Measurements from ENCODE around the gene CCDC88B.

CCDC88B gene

DNA sequence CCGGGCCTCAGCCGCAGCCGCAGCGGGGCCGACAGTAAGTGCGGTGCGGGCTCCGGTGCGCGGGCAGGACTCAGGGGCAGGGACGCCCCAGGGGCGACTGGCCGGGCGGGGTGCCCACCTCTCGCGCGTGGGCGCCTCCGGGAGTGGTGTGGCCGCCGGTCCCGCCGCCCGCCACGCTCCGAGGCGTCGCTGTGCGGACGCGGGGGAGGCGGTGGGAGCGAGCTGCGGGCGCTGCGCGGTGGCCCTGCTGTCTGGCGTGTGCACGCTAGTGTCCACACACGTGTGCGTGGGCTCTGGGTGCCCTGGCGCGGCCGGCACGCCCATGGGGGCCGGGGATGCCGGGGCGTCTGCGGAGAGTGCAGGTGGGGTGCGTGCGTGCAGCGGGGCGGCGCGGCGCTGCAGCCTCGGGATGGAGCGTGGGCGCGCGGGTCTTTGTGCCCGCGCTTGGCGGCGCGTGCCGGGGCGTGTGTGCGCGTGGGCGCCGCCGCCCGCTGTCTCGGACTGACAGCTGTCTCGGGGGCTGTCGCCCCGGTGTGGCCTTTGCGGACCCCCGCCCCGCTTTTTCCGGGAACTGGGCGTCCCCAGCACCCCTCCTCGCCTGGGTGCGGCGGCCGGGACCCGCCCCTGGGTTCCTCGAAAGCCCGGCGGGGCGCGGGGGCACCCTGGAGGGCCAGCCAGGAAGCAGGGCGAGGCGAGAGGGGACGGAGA lies 48.1 kb upstream of the CCDC88B start:
- no peaks in the 10 kb centered on the region for H3K4me1 ChIP-seq (ENCODE audit: low read length)
- H3K9ac ChIP-seq (ENCODE audit: low read length): no peak overlapping the region
- peaks cover 16% of the 10 kb centered on the region; the same call in 1 of the 2 replicates for H3K27me3 ChIP-seq (ENCODE audit: low read depth, low read length)
- no peak overlapping the region for H3K27ac ChIP-seq (ENCODE audit: low read length)
- no peaks in the 10 kb centered on the region for H4K20me1 ChIP-seq (ENCODE audit: insufficient read depth, low read length)
- H3K4me2 ChIP-seq (ENCODE audit: low read length): no peak overlapping the region
- H3K36me3 ChIP-seq (replicated peaks; ENCODE audit: low read depth, low read length): no peaks in the 10 kb centered on the region
- TF ChIP-seq, protein P1, sequence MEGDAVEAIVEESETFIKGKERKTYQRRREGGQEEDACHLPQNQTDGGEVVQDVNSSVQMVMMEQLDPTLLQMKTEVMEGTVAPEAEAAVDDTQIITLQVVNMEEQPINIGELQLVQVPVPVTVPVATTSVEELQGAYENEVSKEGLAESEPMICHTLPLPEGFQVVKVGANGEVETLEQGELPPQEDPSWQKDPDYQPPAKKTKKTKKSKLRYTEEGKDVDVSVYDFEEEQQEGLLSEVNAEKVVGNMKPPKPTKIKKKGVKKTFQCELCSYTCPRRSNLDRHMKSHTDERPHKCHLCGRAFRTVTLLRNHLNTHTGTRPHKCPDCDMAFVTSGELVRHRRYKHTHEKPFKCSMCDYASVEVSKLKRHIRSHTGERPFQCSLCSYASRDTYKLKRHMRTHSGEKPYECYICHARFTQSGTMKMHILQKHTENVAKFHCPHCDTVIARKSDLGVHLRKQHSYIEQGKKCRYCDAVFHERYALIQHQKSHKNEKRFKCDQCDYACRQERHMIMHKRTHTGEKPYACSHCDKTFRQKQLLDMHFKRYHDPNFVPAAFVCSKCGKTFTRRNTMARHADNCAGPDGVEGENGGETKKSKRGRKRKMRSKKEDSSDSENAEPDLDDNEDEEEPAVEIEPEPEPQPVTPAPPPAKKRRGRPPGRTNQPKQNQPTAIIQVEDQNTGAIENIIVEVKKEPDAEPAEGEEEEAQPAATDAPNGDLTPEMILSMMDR (IDR thresholded peaks at IDR 0.05; ENCODE audit: low read depth, low read length): no peak
- no peak for TF ChIP-seq EZH2phosphoT487 (IDR thresholded peaks at IDR 0.05; ENCODE audit: low read depth)
- H2AFZ ChIP-seq (ENCODE audit: low read depth, low read length): no peak overlapping the region
- no peaks in the 10 kb centered on the region for H3K79me2 ChIP-seq (ENCODE audit: low read length)
- H3K9me3 ChIP-seq (ENCODE audit: insufficient read depth, low read length): no peaks in the 10 kb centered on the region
- H3K4me3 ChIP-seq (ENCODE audit: low read length): no peak overlapping the region

DNA sequence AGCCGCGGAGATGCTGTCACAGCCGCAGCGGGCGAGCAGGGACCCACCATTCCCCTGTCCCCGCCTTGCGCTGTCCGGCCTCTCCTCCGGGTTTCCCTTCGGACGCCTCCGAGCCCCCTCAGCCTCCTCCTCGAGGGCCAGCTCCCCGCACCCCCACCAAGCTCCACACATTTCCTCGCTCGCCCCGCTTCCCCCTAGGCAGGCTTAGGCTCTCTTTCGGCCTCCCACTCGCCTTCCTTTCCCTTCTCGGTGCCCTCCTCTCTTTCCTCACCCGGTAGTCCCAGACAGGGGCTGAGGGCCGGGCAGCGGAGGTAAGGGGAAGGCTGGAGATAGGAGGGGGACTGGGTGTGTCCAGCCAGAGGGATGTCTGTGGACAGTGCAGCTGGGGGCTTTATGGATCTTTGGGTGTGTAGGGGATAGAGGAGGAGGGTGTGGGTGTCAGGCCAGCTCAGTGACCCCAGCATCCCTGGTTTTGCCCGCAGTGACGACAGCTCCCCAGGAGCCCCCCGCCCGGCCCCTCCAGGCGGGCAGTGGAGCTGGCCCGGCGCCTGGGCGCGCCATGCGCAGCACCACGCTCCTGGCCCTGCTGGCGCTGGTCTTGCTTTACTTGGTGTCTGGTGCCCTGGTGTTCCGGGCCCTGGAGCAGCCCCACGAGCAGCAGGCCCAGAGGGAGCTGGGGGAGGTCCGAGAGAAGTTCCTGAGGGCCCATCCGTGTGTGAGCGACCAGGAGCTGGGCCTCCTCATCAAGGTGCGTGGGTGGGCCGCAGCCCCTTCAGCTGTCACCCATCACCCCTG lies 47.3 kb upstream of the CCDC88B start:
- Histone ChIP-seq H3K9ac (ENCODE audit: low read length) (no peak overlapping the region), H3K36me3 (replicated peaks; ENCODE audit: low read depth, low read length) (no peaks in the 10 kb centered on the region), H4K20me1 (ENCODE audit: insufficient read depth, low read length) (no peaks in the 10 kb centered on the region), H3K79me2 (ENCODE audit: low read length) (no peaks in the 10 kb centered on the region), H3K27ac (ENCODE audit: low read length) (no peak overlapping the region), H3K4me2 (ENCODE audit: low read length) (no peak overlapping the region), H3K27me3 (ENCODE audit: low read depth, low read length) (peaks cover 16% of the 10 kb centered on the region; the same call in 1 of the 2 replicates), H3K4me3 (ENCODE audit: low read length) (no peak overlapping the region), H3K9me3 (ENCODE audit: insufficient read depth, low read length) (no peaks in the 10 kb centered on the region), H3K4me1 (ENCODE audit: low read length) (no peaks in the 10 kb centered on the region), H2AFZ (ENCODE audit: low read depth, low read length) (no peak overlapping the region)
- TF ChIP-seq, protein P1 (IDR thresholded peaks at IDR 0.05; ENCODE audit: low read depth, low read length): no peak
- TF ChIP-seq EZH2phosphoT487 (IDR thresholded peaks at IDR 0.05; ENCODE audit: low read depth): no peak

- Histone ChIP-seq H3K9ac (ENCODE audit: low read length) (no peak overlapping the region), H3K4me2 (ENCODE audit: low read length) (no peak overlapping the region), H3K79me2 (ENCODE audit: low read length) (no peaks in the 10 kb centered on the region), H4K20me1 (ENCODE audit: insufficient read depth, low read length) (no peaks in the 10 kb centered on the region), H3K4me3 (ENCODE audit: low read length) (no peak overlapping the region), H3K27me3 (ENCODE audit: low read depth, low read length) (peaks cover 16% of the 10 kb centered on the region; the same call in 1 of the 2 replicates), H2AFZ (ENCODE audit: low read depth, low read length) (no peak overlapping the region), H3K27ac (ENCODE audit: low read length) (no peak overlapping the region), H3K4me1 (ENCODE audit: low read length) (no peaks in the 10 kb centered on the region), H3K36me3 (replicated peaks; ENCODE audit: low read depth, low read length) (no peaks in the 10 kb centered on the region), H3K9me3 (ENCODE audit: insufficient read depth, low read length) (no peaks in the 10 kb centered on the region)
- no peak for TF ChIP-seq EZH2phosphoT487 (IDR thresholded peaks at IDR 0.05; ENCODE audit: low read depth)
- TF ChIP-seq, protein P1 (IDR thresholded peaks at IDR 0.05; ENCODE audit: low read depth, low read length): no peak
Observed at GRCh38 chr11:64294774-64295173, 45.2 kb upstream of the CCDC88B start.

DNA sequence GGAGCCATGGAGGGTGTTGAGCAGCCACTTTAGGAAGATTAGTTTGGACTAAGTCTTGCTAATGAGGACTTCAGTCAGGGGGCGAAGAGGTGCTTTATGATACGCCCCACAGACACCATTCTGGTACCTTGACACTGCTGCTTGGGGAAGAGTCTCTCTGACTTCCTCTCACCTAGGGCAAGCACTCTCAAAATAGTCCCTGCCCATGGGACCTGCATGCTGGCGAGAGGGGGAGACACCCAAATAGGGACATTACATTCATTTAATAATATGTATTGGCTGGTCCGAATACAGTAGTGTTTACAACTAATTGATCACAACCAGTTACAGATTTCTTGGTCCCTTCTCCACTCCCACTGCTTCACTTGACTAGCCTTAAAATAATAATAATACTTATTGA lies 44.2 kb upstream of the CCDC88B start:
- no peak overlapping the region for H3K4me3 ChIP-seq (ENCODE audit: low read length)
- H3K27ac ChIP-seq (ENCODE audit: low read length): no peak overlapping the region
- no peaks in the 10 kb centered on the region for H3K9me3 ChIP-seq (ENCODE audit: insufficient read depth, low read length)
- no peaks in the 10 kb centered on the region for H3K4me1 ChIP-seq (ENCODE audit: low read length)
- H3K36me3 ChIP-seq (replicated peaks; ENCODE audit: low read depth, low read length): no peaks in the 10 kb centered on the region
- no peak overlapping the region for H3K4me2 ChIP-seq (ENCODE audit: low read length)
- no peaks in the 10 kb centered on the region for H3K79me2 ChIP-seq (ENCODE audit: low read length)
- no peaks in the 10 kb centered on the region for H4K20me1 ChIP-seq (ENCODE audit: insufficient read depth, low read length)
- TF ChIP-seq, protein P1 (IDR thresholded peaks at IDR 0.05; ENCODE audit: low read depth, low read length): no peak
- TF ChIP-seq EZH2phosphoT487 (IDR thresholded peaks at IDR 0.05; ENCODE audit: low read depth): no peak
- no peak overlapping the region for H2AFZ ChIP-seq (ENCODE audit: low read depth, low read length)
- no peak overlapping the region for H3K9ac ChIP-seq (ENCODE audit: low read length)
- H3K27me3 ChIP-seq (ENCODE audit: low read depth, low read length): peaks cover 16% of the 10 kb centered on the region; the same call in 1 of the 2 replicates

Measured in OCI-LY3 (cell line).